ENCODE measurements around the gene TMEM176B. TPM values are rescaled to one million over a fixed set of nuclear protein-coding genes. Genes with fewer than 3 reads are reported as not detected.
A peak's percentile ranks its signal among the peaks of the same experiment; 100 is the strongest.

The TMEM176B gene
- total and polyA plus RNA-seq, 12 donors = 1.8 to 99.1 (median 37.6) TPM

DNA sequence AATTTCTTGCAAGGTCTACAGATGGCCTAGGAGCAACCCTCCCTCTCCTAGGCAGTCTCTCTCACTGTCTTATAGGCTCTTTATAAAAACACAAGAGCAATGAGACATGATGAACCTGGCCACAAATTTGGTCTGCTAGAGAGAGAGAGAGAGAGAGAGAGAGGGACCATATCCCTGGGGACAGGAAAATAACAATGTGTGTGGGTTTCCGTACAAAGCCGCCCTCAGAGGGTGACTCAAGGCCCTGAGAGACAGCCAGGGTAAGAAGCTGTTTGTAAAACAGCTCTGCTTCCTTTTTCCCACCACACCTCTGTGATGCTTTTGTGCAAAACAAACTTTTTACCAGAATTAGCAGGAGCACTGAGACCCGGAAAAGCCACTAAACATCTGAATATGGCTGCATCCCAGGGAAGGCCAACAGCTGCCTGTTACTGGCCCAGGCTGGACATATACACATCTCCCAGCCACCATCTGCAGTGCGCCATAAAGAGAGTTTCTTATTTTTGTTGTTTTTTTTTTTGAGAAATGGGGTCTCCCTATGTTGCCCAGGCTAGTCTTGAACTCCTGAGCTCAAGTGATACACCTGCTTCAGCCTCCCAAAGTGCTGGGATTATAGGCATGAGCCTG is 44.6 kb downstream of the TMEM176B start:
- peaks cover 0 to 3% of the 10 kb centered on the region in 2 donors for H3K4me1 ChIP-seq (replicated peaks in 1 of 2)
- H3K27ac ChIP-seq = peak overlapping the region in 1 of 5 donors; percentile 45
- no peak overlapping the region for H3K4me3 ChIP-seq
- DNase-seq = peak in 1 of 7 donors; percentile 24
- WGBS, 4 donors = 61 to 75% (median 69%) methylated on average over 4 of the region's 4 CpGs
- peaks cover 2% of the 10 kb centered on the region for H3K27me3 ChIP-seq
- intact Hi-C loops (cut with DNase I) = loop anchor here in 1 of 2 donors (10.0 kb wide), 1 partner anchor 311 kb away; no protein-coding TSS in a partner anchor
- no peaks in the 10 kb centered on the region for H3K36me3 ChIP-seq (replicated peaks in 1 of 2)
- H3K9me3 ChIP-seq (replicated peaks in 1 of 3) = no peaks in the 10 kb centered on the region
- no peak for TF ChIP-seq POLR2A (IDR thresholded peaks at IDR 0.05)
- TF ChIP-seq, protein P1, sequence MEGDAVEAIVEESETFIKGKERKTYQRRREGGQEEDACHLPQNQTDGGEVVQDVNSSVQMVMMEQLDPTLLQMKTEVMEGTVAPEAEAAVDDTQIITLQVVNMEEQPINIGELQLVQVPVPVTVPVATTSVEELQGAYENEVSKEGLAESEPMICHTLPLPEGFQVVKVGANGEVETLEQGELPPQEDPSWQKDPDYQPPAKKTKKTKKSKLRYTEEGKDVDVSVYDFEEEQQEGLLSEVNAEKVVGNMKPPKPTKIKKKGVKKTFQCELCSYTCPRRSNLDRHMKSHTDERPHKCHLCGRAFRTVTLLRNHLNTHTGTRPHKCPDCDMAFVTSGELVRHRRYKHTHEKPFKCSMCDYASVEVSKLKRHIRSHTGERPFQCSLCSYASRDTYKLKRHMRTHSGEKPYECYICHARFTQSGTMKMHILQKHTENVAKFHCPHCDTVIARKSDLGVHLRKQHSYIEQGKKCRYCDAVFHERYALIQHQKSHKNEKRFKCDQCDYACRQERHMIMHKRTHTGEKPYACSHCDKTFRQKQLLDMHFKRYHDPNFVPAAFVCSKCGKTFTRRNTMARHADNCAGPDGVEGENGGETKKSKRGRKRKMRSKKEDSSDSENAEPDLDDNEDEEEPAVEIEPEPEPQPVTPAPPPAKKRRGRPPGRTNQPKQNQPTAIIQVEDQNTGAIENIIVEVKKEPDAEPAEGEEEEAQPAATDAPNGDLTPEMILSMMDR (IDR thresholded peaks at IDR 0.05) = no peak

DNA sequence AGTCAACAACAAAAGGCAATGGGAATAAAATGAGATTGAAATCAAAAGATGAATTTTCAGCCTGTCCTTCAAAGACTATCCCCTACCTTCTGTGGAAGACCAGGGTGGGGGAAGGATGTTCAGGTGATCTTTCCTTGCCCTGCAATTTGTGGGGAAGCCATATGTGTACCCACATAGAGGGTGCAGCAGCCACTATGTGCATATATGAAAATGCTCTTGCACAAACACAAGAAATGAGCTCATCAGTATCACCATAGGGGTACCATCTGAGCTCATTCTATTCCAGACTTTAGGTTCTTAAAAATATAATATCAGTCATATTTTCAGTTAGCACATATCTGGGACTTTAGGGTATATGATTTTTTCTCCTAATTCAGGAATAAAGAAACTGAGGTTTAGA is 45.2 kb downstream of the TMEM176B start:
- no peak overlapping the region for H3K27ac ChIP-seq
- intact Hi-C loops (cut with DNase I) = loop anchor here in 1 of 2 donors (10.0 kb wide), 1 partner anchor 310 kb away; no protein-coding TSS in a partner anchor

DNA sequence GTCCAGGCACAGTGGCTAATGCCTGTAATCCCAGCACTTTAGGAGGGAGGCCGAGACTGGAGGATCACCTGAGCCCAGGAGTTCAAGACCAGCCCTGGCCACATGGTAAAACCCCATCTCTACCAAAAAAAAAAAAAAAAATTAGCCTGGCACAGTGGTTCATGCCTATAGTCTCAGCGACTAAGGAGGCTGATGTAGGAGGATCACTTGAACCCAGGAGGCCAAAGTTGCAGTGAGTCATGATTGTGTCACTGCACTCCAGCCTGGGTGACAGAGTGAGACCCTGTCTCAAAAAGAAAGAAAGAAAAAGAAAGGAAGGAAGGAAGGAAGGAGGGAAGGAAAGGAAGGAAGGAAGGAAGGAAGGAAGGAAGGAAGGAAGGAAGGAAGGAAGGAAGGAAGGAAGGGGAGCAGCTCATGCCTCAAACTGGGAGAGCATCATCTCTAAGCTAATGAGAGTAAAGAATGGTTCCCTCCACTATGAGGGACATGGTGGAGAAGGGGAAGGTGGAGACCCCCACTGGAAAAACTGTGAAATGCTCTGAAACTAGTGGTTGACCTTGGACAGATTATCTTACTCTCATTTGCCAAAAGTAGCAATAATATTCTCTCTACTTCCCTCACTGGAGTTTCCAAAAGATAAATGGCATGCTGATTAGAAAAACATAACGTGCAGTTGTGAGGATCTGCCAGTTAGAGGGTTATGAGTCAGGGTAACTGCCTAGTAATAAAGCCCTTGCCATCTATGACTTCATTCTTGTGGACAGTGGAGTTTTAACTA is 46.1 kb downstream of the TMEM176B start:
- H3K4me3 ChIP-seq = no peak overlapping the region
- no peaks in the 10 kb centered on the region for H3K9me3 ChIP-seq (replicated peaks in 1 of 3)
- peaks cover 0 to 3% of the 10 kb centered on the region in 2 donors for H3K4me1 ChIP-seq (replicated peaks in 1 of 2)
- DNase-seq = no peak
- no peak overlapping the region for H3K27ac ChIP-seq
- whole genome bisulfite sequencing, 4 donors = 19 to 46% (median 39%) methylated on average over 3 of the region's 3 CpGs
- TF ChIP-seq POLR2A (IDR thresholded peaks at IDR 0.05) = no peak
- TF ChIP-seq, protein P1 (IDR thresholded peaks at IDR 0.05) = peak in 3 of 6 experiments; percentile 18 to 30 (median 27)
- intact Hi-C loops (cut with DNase I) = loop anchor here in 1 of 2 donors (10.0 kb wide), 1 partner anchor 309 kb away; no protein-coding TSS in a partner anchor
- no peaks in the 10 kb centered on the region for H3K36me3 ChIP-seq (replicated peaks in 1 of 2)
- peaks cover 2% of the 10 kb centered on the region for H3K27me3 ChIP-seq

More for the DNA sequence above, 45.2 kb downstream of the TMEM176B start:
- peaks cover 2% of the 10 kb centered on the region for H3K27me3 ChIP-seq
- no peaks in the 10 kb centered on the region for H3K36me3 ChIP-seq (replicated peaks in 1 of 2)
- H3K9me3 ChIP-seq (replicated peaks in 1 of 3) = no peaks in the 10 kb centered on the region
- no peak overlapping the region for H3K4me3 ChIP-seq
- no peak for DNase-seq
- H3K4me1 ChIP-seq (replicated peaks in 1 of 2) = peaks cover 0 to 3% of the 10 kb centered on the region in 2 donors
- TF ChIP-seq POLR2A (IDR thresholded peaks at IDR 0.05) = no peak
- TF ChIP-seq, protein P1 (IDR thresholded peaks at IDR 0.05) = no peak

DNA sequence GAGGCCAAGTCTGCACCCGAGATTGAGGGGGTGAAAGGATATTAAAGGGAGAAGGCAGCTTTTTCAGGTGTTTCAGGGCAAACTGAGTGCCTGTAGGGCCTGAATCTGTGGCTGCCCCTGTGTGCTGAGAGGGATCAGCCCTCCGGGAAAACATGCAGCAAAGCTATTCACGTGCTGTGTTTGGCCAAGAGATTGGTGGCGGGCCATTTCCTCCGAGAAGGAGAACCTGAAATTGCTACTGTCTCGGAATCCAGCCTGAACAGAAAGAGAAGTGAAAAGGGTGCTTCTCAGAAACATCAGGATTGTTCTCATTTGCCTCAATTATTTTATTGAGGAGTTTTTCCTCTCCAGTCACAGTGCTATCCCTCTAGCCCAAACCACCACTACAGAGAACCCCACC is 46.9 kb downstream of the TMEM176B start:
- Histone ChIP-seq H3K4me1 (replicated peaks in 1 of 2) (peaks cover 0 to 3% of the 10 kb centered on the region in 2 donors), H3K9me3 (replicated peaks in 1 of 3) (no peaks in the 10 kb centered on the region), H3K36me3 (replicated peaks in 1 of 2) (no peaks in the 10 kb centered on the region), H3K27ac (no peak overlapping the region), H3K4me3 (no peak overlapping the region), H3K27me3 (peaks cover 2% of the 10 kb centered on the region)
- peak in 1 of 7 donors; percentile 25 for DNase-seq
- TF ChIP-seq, protein P1 (IDR thresholded peaks at IDR 0.05) = no peak
- TF ChIP-seq POLR2A (IDR thresholded peaks at IDR 0.05) = no peak
- 62 to 68% (median 64%) methylated on average over 6 of the region's 6 CpGs for WGBS, 4 donors
- intact Hi-C loops (cut with DNase I) = loop anchor here in 1 of 2 donors (10.0 kb wide), 1 partner anchor 308 kb away; no protein-coding TSS in a partner anchor
